Measurements from ENCODE around the gene RYR2.
"Not testable (repeated sequence)": the region's sequence is repeated elsewhere in the genome, so short reads cannot be mapped to it uniquely, and the experiment has no call there.

Gene RYR2

GRCh38 chr1:237792149-237792548, 750.2 kb downstream of the RYR2 start:
- no peak for DNase-seq (ENCODE audit: low read depth in 2 of 2)

- DNase-seq (ENCODE audit: low read depth in 2 of 2), result no peak
These were observed 750.7 kb downstream of the RYR2 start for GRCh38 chr1:237792726-237793125.

GRCh38 chr1:237794071-237794470, 752.1 kb downstream of the RYR2 start:
- DNase-seq (ENCODE audit: low read depth in 2 of 2), result no peak

- no peak for DNase-seq (ENCODE audit: low read depth in 2 of 2)
These were observed 753.6 kb downstream of the RYR2 start for GRCh38 chr1:237795558-237795957.

GRCh38 chr1:237799762-237800474, 757.9 kb downstream of the RYR2 start:
- peak in 1 of 2 experiments; percentile 8 for DNase-seq (ENCODE audit: low read depth in 2 of 2)

- DNase-seq (ENCODE audit: low read depth in 2 of 2), result no peak
These were observed 762.5 kb downstream of the RYR2 start for GRCh38 chr1:237804516-237804915.

GRCh38 chr1:237809099-237809498, 767.1 kb downstream of the RYR2 start:
- DNase-seq (ENCODE audit: low read depth in 2 of 2), result no peak

- DNase-seq (ENCODE audit: low read depth in 2 of 2), result no peak
These were observed 769.6 kb downstream of the RYR2 start for GRCh38 chr1:237811633-237812032.

- DNase-seq (ENCODE audit: low read depth in 2 of 2), result no peak
These were observed 770.1 kb downstream of the RYR2 start for GRCh38 chr1:237812061-237812460.

- no peak for DNase-seq (ENCODE audit: low read depth in 2 of 2)
These were observed 772.4 kb downstream of the RYR2 start for GRCh38 chr1:237814319-237814924.

- DNase-seq (ENCODE audit: low read depth in 2 of 2), result no peak
These were observed 775.3 kb downstream of the RYR2 start for GRCh38 chr1:237817277-237817676.

GRCh38 chr1:237820634-237821033, 778.6 kb downstream of the RYR2 start:
- not testable (repeated sequence) for DNase-seq (ENCODE audit: low read depth in 2 of 2)

- no peak for DNase-seq (ENCODE audit: low read depth in 2 of 2)
These were observed 790.9 kb downstream of the RYR2 start for GRCh38 chr1:237832858-237833257.

GRCh38 chr1:237834048-237834447, 792.1 kb downstream of the RYR2 start:
- DNase-seq (ENCODE audit: low read depth in 2 of 2), result no peak

GRCh38 chr1:237834461-237834860, 792.5 kb downstream of the RYR2 start:
- no peak for DNase-seq (ENCODE audit: low read depth in 2 of 2)

- no peak for DNase-seq (ENCODE audit: low read depth in 2 of 2)
These were observed 796.3 kb downstream of the RYR2 start for GRCh38 chr1:237838320-237838719.

- DNase-seq (ENCODE audit: low read depth in 2 of 2), result no peak
These were observed 797.0 kb downstream of the RYR2 start for GRCh38 chr1:237838904-237839534.

GRCh38 chr1:237841485-237841884, 799.5 kb downstream of the RYR2 start:
- DNase-seq (ENCODE audit: low read depth in 2 of 2), result no peak

- not testable (repeated sequence) for DNase-seq (ENCODE audit: low read depth in 2 of 2)
These were observed 801.5 kb downstream of the RYR2 start for GRCh38 chr1:237843516-237843915.

GRCh38 chr1:237851210-237851845, 809.3 kb downstream of the RYR2 start:
- DNase-seq (ENCODE audit: low read depth in 2 of 2), result peak in 1 of 2 experiments; percentile 15

- no peak for DNase-seq (ENCODE audit: low read depth in 2 of 2)
These were observed 810.4 kb downstream of the RYR2 start for GRCh38 chr1:237852342-237852741.

GRCh38 chr1:237857455-237857854, 815.5 kb downstream of the RYR2 start:
- DNase-seq (ENCODE audit: low read depth in 2 of 2), result no peak

- DNase-seq (ENCODE audit: low read depth in 2 of 2), result no peak
These were observed 817.0 kb downstream of the RYR2 start for GRCh38 chr1:237858992-237859391.
